ENCODE measurements around the gene PSMD8. TPM values are rescaled to one million over a fixed set of nuclear protein-coding genes. Genes with fewer than 3 reads are reported as not detected.
"Not testable (repeated sequence)": the region's sequence is repeated elsewhere in the genome, so short reads cannot be mapped to it uniquely, and the experiment has no call there.

PSMD8 gene
- total and polyA plus RNA-seq, 9 donors: 59.1 to 129 (median 85.3) TPM

GRCh38 chr19:38360351-38360750, 14.0 kb upstream of the PSMD8 start:
- Histone ChIP-seq H3K4me3 (no peak overlapping the region), H3K27me3 (no peaks in the 10 kb centered on the region), H3K27ac (no peak overlapping the region), H3K36me3 (no peaks in the 10 kb centered on the region), H3K4me1 (ENCODE audit: insufficient read depth) (peaks cover 3% of the 10 kb centered on the region), H3K9me3 (no peaks in the 10 kb centered on the region)
- intact Hi-C loops (cut with DNase I): no loop called here
- 75 to 77% (median 76%) methylated on average over 9 of the region's 9 CpGs for WGBS, 3 donors
- TF ChIP-seq POLR2A (IDR thresholded peaks at IDR 0.05) (no peak), CTCF (IDR thresholded peaks at IDR 0.05) (no peak), EP300 (IDR thresholded peaks at IDR 0.05) (no peak)
- no peak for DNase-seq

GRCh38 chr19:38360839-38361631, 13.3 kb upstream of the PSMD8 start:
- no peak overlapping the region for H3K27ac ChIP-seq
- no peaks in the 10 kb centered on the region for H3K27me3 ChIP-seq
- no peaks in the 10 kb centered on the region for H3K9me3 ChIP-seq
- intact Hi-C loops (cut with DNase I): no loop called here
- DNase-seq: no peak
- H3K4me3 ChIP-seq: peak overlapping the region; percentile 14
- H3K36me3 ChIP-seq: no peaks in the 10 kb centered on the region
- peaks cover 3% of the 10 kb centered on the region for H3K4me1 ChIP-seq (ENCODE audit: insufficient read depth)
- 13 to 20% (median 15%) methylated on average over 23 of the region's 23 CpGs for WGBS, 3 donors
- TF ChIP-seq CTCF (IDR thresholded peaks at IDR 0.05) (no peak), EP300 (IDR thresholded peaks at IDR 0.05) (no peak), POLR2A (IDR thresholded peaks at IDR 0.05) (no peak)

- no peaks in the 10 kb centered on the region for H3K27me3 ChIP-seq
- H3K9me3 ChIP-seq: no peaks in the 10 kb centered on the region
- H3K4me1 ChIP-seq (ENCODE audit: insufficient read depth): peaks cover 3% of the 10 kb centered on the region
- intact Hi-C loops (cut with DNase I): no loop called here
- WGBS, 3 donors: 0 to 2% (median 0%) methylated on average over 29 to 37 of the region's 37 CpGs
- DNase-seq: peak; percentile 36 to 65 (median 52)
- no peaks in the 10 kb centered on the region for H3K36me3 ChIP-seq
- no peak overlapping the region for H3K27ac ChIP-seq
- TF ChIP-seq CTCF (IDR thresholded peaks at IDR 0.05): no peak
- no peak for TF ChIP-seq EP300 (IDR thresholded peaks at IDR 0.05)
- no peak for TF ChIP-seq POLR2A (IDR thresholded peaks at IDR 0.05)
- H3K4me3 ChIP-seq: peak overlapping the region; percentile 14
Measured at GRCh38 chr19:38361633-38362075, 12.7 kb upstream of the PSMD8 start.

GRCh38 chr19:38362076-38362945, 12.1 kb upstream of the PSMD8 start:
- Histone ChIP-seq H3K27ac (no peak overlapping the region), H3K36me3 (no peaks in the 10 kb centered on the region), H3K27me3 (no peaks in the 10 kb centered on the region), H3K4me3 (peak overlapping the region; percentile 14), H3K4me1 (ENCODE audit: insufficient read depth) (peaks cover 3% of the 10 kb centered on the region), H3K9me3 (no peaks in the 10 kb centered on the region)
- no peak for TF ChIP-seq POLR2A (IDR thresholded peaks at IDR 0.05)
- TF ChIP-seq CTCF (IDR thresholded peaks at IDR 0.05): no peak
- no peak for TF ChIP-seq EP300 (IDR thresholded peaks at IDR 0.05)
- intact Hi-C loops (cut with DNase I): no loop called here
- 1 to 2% (median 1%) methylated on average over 60 to 68 of the region's 68 CpGs for WGBS, 3 donors
- DNase-seq: peak; percentile 42 to 73 (median 69)

- H3K27me3 ChIP-seq; H3K4me3 ChIP-seq; H3K9me3 ChIP-seq; H3K4me1 ChIP-seq (ENCODE audit: insufficient read depth); DNase-seq; H3K27ac ChIP-seq; H3K36me3 ChIP-seq; intact Hi-C loops (cut with DNase I): not testable (repeated sequence)
- WGBS, 3 donors: 69 to 72% (median 70%) methylated on average over 15 to 16 of the region's 16 CpGs
Measured at GRCh38 chr19:38362946-38363688, 11.3 kb upstream of the PSMD8 start.
